ENCODE measurements around the gene TFB2M.

Gene TFB2M

GRCh38 chr1:246516126-246516525, 49.9 kb downstream of the TFB2M start:
- DNase-seq (ENCODE audit: low read depth in 2 of 2, low spot score in 1 of 2): no peak

- DNase-seq (ENCODE audit: low read depth in 2 of 2, low spot score in 1 of 2): no peak
Observed at GRCh38 chr1:246515390-246516005, 50.6 kb downstream of the TFB2M start.

- DNase-seq (ENCODE audit: low read depth in 2 of 2, low spot score in 1 of 2): no peak
Observed at GRCh38 chr1:246513619-246514343, 52.3 kb downstream of the TFB2M start.

DNA sequence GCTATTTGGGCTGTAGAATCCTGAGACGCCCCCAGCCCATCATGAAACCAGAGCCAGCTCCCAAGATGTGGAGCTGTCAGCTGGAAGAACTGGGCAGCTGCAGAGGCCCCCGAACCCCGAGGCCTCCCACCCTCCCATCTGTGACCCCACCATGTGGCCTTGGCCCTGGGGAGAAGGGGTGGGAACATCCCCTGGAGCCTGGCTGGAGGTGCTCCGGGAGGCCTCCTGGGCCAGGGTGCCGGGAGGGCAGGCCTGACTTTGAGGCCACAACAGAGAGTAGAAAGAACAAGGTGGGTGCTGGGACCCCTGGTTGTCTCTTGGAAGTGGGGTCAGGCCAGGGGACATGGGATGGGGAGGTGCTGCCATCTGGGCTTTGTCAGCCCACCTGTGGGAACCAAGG, 53.0 kb downstream of the TFB2M start:
- DNase-seq (ENCODE audit: low read depth in 2 of 2, low spot score in 1 of 2): no peak

DNA sequence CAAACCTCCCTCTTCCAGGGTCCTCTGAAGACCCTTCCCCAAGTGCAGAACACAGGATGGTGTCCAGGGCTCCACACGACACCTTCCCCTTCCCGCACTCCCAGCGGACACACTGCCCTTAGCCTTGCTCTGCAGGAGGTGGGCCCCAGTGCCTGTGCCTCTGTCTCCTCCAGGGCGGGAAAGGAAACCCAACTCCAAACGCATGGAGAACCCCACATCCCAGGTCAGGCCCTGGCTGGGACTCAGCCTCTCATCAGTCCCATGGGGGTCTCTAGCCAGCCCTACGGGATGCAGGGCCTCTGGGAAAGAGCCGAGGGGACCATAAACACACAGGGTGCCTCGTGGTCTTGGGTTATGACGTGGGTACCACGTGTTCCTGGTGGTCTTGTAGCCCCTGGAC, 53.4 kb downstream of the TFB2M start:
- DNase-seq (ENCODE audit: low read depth in 2 of 2, low spot score in 1 of 2): no peak

- no peak for DNase-seq (ENCODE audit: low read depth in 2 of 2, low spot score in 1 of 2)
Observed at GRCh38 chr1:246512230-246512629, 53.8 kb downstream of the TFB2M start.

GRCh38 chr1:246511203-246511602, 54.9 kb downstream of the TFB2M start:
- no peak for DNase-seq (ENCODE audit: low read depth in 2 of 2, low spot score in 1 of 2)

GRCh38 chr1:246510147-246511030, 55.7 kb downstream of the TFB2M start:
- DNase-seq (ENCODE audit: low read depth in 2 of 2, low spot score in 1 of 2): no peak

DNA sequence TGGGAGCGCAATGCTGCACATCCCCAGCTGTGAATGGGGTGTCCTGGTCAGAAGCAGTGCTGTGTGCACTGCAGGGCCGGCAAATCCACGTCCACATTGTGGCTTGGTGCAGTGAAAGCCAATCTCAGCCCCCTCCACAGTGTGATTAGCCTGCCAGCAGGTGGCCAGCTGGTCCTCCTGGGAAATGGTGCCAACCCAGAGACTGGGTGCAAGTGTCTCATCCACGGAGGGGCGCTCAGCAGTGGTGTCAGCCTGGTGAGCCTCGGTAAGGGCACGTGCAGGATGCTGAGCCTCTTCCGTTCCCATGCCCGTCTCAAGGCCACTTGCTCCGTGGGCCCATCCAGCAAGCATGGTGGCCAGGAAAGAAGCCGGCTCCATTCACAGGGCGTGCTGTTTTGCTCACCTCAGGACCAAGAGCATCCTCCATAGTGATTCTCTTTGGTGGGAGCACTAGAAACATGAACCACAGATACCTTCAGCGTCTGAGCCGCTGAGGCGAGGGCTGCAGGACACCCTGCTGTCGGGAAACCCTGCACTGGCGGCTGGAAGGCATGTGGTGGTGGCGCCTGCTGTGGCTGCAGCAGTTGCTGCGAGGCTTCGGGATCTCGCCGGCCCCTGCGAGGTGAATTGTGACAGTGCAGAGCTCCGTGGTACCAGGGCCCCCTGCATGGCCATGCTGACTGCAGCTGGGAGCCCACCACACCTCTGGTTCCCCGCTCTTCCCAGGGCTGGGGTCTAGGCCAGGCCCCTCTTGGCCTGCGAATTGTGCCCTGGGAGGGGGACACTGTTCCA, 57.0 kb downstream of the TFB2M start:
- no peak for DNase-seq (ENCODE audit: low read depth in 2 of 2, low spot score in 1 of 2)

DNA sequence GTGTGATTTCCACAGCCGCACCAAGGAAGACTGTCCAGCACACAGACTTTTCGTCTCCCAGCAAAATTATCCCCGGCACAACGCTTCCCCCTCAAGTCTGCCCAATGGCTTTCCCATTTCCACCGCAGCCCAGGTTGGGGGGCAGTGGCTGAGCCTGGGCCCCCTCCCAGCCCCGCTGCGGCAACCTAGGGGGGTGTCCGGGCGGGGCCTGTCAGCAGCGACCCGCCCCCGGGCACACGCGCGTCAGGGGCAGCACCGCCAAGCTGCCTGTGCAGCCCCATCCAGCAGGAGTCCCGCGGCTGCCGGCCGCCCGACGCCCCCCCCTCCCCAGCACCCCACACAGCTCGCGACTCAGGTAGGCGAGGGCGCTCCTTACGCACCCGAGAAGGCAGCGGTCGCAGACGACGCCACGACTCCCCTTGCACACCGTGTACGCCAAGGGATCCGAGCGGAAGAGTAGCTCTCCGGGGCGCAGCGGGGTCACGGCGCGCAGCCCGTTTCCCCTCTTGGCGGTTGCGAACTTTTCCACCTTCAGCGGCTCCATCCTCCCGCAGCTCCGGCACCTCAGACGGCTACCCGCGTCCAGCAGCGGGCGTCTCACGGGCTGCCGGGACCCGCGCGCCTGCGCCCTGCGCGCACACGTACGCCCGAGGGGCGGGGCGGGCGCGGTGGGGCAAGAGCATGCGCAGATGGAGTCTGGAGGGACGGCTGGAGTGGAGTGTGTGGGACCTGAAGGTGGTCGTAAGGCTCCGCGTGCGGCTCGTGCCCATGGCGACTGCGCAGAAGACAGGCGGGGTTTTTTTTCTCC, 59.2 kb downstream of the TFB2M start, which contains the start of gene SMYD3:
TSS of gene SMYD3 (minus strand) at position 606 of the 808 bp plus-strand sequence.
- DNase-seq (ENCODE audit: low read depth in 2 of 2, low spot score in 1 of 2): peak; percentile 24 to 51

DNA sequence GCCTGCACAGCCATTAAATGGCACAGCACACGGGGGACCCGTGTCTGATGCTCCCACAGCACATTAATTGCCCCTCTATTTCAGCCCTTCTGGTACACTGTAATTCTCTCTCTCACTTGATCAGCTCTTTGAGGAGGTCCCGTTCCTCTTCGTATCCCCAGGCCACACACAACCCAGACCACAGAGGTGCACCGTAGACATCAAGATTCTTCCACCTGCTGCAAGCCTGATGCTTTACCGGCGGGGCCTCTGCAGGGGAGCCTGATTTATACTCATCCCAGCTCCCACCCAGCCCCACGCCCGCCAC, 59.7 kb downstream of the TFB2M start:
- DNase-seq (ENCODE audit: low read depth in 2 of 2, low spot score in 1 of 2): no peak

GRCh38 chr1:246503341-246503740, 62.7 kb downstream of the TFB2M start:
- no peak for DNase-seq (ENCODE audit: low read depth in 2 of 2, low spot score in 1 of 2)

DNA sequence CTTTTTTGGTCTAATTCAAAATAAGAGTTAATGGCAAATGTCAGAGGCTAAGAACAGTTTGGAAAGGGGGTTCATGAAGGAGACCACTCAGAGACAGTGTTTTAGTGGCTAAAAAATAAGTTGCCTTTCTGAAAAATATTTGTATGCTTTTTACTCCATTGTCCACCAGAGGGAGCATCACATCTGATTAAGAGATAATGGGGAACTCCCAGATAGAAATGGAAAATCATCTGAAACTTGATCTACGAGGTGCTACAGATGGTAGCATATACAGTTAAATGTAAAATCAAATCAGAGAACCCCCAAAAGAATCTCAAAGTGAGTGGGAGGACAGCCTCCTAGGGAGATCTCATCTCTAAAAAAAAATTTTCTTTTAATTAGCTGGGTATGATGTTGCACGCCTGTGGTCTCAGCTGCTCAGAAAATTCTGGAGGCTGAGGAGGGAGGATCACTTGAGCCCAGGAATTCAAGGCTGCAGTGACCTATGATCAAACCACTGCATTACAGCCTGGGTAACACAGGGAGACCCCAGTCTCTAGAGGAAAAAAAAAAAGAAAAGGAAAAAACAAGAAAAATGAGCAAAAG, 68.6 kb downstream of the TFB2M start:
- no peak for DNase-seq (ENCODE audit: low read depth in 2 of 2, low spot score in 1 of 2)

DNA sequence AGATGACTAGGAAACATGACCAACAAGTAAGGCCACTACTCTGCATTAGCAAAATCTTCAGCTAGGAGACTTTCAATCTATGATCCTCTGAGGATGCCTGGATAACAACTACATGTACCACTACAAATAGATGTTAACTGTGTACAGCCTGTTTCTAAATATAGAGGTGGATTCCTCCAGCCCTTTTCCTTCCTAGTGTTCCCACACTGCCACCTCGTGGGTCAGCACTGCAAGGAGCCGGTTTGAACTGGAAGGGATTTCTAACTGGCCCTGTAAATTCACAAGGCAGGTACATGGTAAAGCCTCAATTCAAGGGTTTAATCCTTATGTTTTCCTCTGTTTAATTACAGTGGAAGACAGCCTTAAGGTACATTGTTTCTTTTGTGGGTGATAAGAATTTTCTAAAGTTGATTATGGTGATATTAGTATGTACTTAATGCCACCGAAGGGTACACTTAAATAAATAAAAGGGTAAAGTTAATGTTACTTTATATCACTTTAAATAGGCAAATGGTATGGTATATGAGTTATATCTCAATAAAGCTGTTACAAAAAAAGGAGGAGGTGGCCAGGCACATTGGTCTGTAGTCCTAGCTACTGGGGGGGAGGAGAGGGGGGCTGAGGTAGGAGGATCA, 73.3 kb downstream of the TFB2M start:
- DNase-seq (ENCODE audit: low read depth in 2 of 2, low spot score in 1 of 2): no peak

- no peak for DNase-seq (ENCODE audit: low read depth in 2 of 2, low spot score in 1 of 2)
Observed at GRCh38 chr1:246491551-246492053, 74.5 kb downstream of the TFB2M start.
